ENCODE data around the gene GOLGA8S.
"Not testable (repeated sequence)": the region's sequence is repeated elsewhere in the genome, so short reads cannot be mapped to it uniquely, and the experiment has no call there.

The GOLGA8S gene

GRCh38 chr15:23401627-23402026 lies 47.1 kb downstream of the GOLGA8S start:
- POLR2A ChIA-PET (ENCODE audit: low non-redundant PET), result no interaction called here
- no peak overlapping the region for H3K27ac ChIP-seq
- no peak for DNase-seq (ENCODE audit: low spot score)
- CTCF ChIA-PET, result no interaction called here
- no peak for TF ChIP-seq CTCF (conservative IDR thresholded peaks at IDR 0.05; ENCODE audit: low read depth)

GRCh38 chr15:23402140-23402539 lies 47.6 kb downstream of the GOLGA8S start:
- DNase-seq (ENCODE audit: low spot score), result no peak
- TF ChIP-seq CTCF (conservative IDR thresholded peaks at IDR 0.05; ENCODE audit: low read depth), result no peak
- ChIA-PET POLR2A (ENCODE audit: low non-redundant PET) (no interaction called here), CTCF (no interaction called here)
- H3K27ac ChIP-seq, result no peak overlapping the region

GRCh38 chr15:23402544-23402943 lies 48.0 kb downstream of the GOLGA8S start:
- ChIA-PET CTCF (no interaction called here), POLR2A (ENCODE audit: low non-redundant PET) (no interaction called here)
- TF ChIP-seq CTCF (conservative IDR thresholded peaks at IDR 0.05; ENCODE audit: low read depth), result no peak
- no peak overlapping the region for H3K27ac ChIP-seq
- DNase-seq (ENCODE audit: low spot score), result no peak

- ChIA-PET CTCF (no interaction called here), POLR2A (ENCODE audit: low non-redundant PET) (no interaction called here)
- no peak for DNase-seq (ENCODE audit: low spot score)
- no peak for TF ChIP-seq CTCF (conservative IDR thresholded peaks at IDR 0.05; ENCODE audit: low read depth)
- no peak overlapping the region for H3K27ac ChIP-seq
These were observed 49.0 kb downstream of the GOLGA8S start for GRCh38 chr15:23403550-23403949.

GRCh38 chr15:23411841-23412240 lies 57.3 kb downstream of the GOLGA8S start:
- DNase-seq (ENCODE audit: low spot score), result no peak
- CTCF ChIA-PET, result no interaction called here
- no peak for TF ChIP-seq CTCF (conservative IDR thresholded peaks at IDR 0.05; ENCODE audit: low read depth)
- POLR2A ChIA-PET (ENCODE audit: low non-redundant PET), result no interaction called here
- H3K27ac ChIP-seq, result no peak overlapping the region

- CTCF ChIA-PET, result interaction anchor here (0.6 to 0.7 kb wide), 2 partner anchors 24 to 54 kb away, joined by 3 to 5 read pairs; no protein-coding TSS in a partner anchor
- H3K27ac ChIP-seq; DNase-seq (ENCODE audit: low spot score); POLR2A ChIA-PET (ENCODE audit: low non-redundant PET): not testable (repeated sequence)
These were observed 58.5 kb downstream of the GOLGA8S start for GRCh38 chr15:23412881-23413600.
